PC-3 (cell line): ENCODE measurements around the gene MRPL51. TPM values are rescaled to one million over a fixed set of nuclear protein-coding genes. Genes with fewer than 3 reads are reported as not detected.

ENCODE experiments used
- ATAC-seq: fragments of 200-7000 bp; cut with Tn5 transposase; 2 replicates; pipeline ENCODE4 v1.9.1; 2020; ENCODE audit warnings: mild to moderate bottlenecking, moderate library complexity
- BruUV-seq: library from RNA; stranded (reverse); fragments of 400-500 nt; replicated peaks from 2 replicates; lab custom pipeline; 2021; lab: Mats Ljungman, UMichigan
- CTCF ChIA-PET: fragments of 300-600 bp; sonication (Branson Sonifier 250); formaldehyde crosslinking; loops from one replicate; lab custom pipeline; 2022; ENCODE audit warnings: antibody characterized with exemption; lab: Charles Lee
- POLR2A ChIA-PET: fragments of 300-600 bp; sonication (Branson Sonifier 250); formaldehyde crosslinking; loops from one replicate; lab custom pipeline; 2022; ENCODE audit warnings: antibody characterized with exemption; ENCODE audit not compliant: unreplicated experiment; lab: Charles Lee
- DNase-seq: peaks from one replicate; pipeline ENCODE4 v3.0.0-alpha.2; 2015
- H2AFZ ChIP-seq: fragments of 300-600 bp; sonication (generic); 2 replicates; pipeline ENCODE4 v1.6.0; 2016; ENCODE audit warnings: antibody characterized with exemption, low read length
- H3F3A ChIP-seq: fragments of 300-600 bp; sonication (generic); one replicate; pipeline ENCODE4 v1.6.0; 2017; ENCODE audit warnings: antibody characterized with exemption, low read length, control low read depth, mild to moderate bottlenecking; ENCODE audit not compliant: unreplicated experiment
- H3K27ac ChIP-seq: fragments of 300-600 bp; sonication (generic); 2 replicates; pipeline ENCODE4 v1.5.1; 2016; ENCODE audit warnings: mild to moderate bottlenecking, low read length
- H3K27me3 ChIP-seq: fragments of 300-600 bp; sonication (generic); 2 replicates; pipeline ENCODE4 v1.6.1; 2016; ENCODE audit warnings: low read length, mixed read lengths
- H3K36me3 ChIP-seq: fragments of 300-600 bp; sonication (generic); 2 replicates; pipeline ENCODE4 v1.6.1; 2016; ENCODE audit warnings: low read depth, mixed run types, low read length, mixed read lengths
- H3K4me1 ChIP-seq: fragments of 300-600 bp; sonication (generic); 2 replicates; pipeline ENCODE4 v1.5.1; 2016; ENCODE audit warnings: low read length; ENCODE audit not compliant: insufficient read depth
- H3K4me2 ChIP-seq: fragments of 300-600 bp; sonication (generic); 2 replicates; pipeline ENCODE4 v1.6.0; 2016; ENCODE audit warnings: low read length
- H3K4me3 ChIP-seq: fragments of 300-600 bp; sonication (generic); 2 replicates; pipeline ENCODE4 v1.5.1; 2016; ENCODE audit warnings: mild to moderate bottlenecking, low read length, mixed read lengths
- H3K79me2 ChIP-seq: fragments of 300-600 bp; sonication (generic); 2 replicates; pipeline ENCODE4 v1.6.1; 2017; ENCODE audit warnings: low read length, mixed read lengths
- H3K9ac ChIP-seq: fragments of 300-600 bp; sonication (generic); 2 replicates; pipeline ENCODE4 v1.6.0; 2016; ENCODE audit warnings: mild to moderate bottlenecking, low read length
- H3K9me2 ChIP-seq: fragments of 300-600 bp; sonication (generic); replicated peaks from 2 replicates; pipeline ENCODE4 v1.6.1; 2016; ENCODE audit warnings: mixed run types, low read length, mixed read lengths
- H3K9me3 ChIP-seq: fragments of 300-600 bp; sonication (generic); 2 replicates; pipeline ENCODE4 v1.6.1; 2016; ENCODE audit warnings: low read length, mixed read lengths
- H4K20me1 ChIP-seq: fragments of 300-600 bp; sonication (generic); 2 replicates; pipeline ENCODE4 v1.6.1; 2016; ENCODE audit warnings: low read length, mixed read lengths
- EZH2 ChIP-seq: fragments of 300-600 bp; sonication (generic); IDR thresholded peaks from one replicate; pipeline ENCODE4 v1.6.1; 2017; ENCODE audit warnings: antibody characterized with exemption, mild to moderate bottlenecking, low read length; ENCODE audit not compliant: unreplicated experiment
- EZH2phosphoT487 ChIP-seq: fragments of 300-600 bp; sonication (generic); IDR thresholded peaks from 2 replicates; pipeline ENCODE4 v1.6.1; 2018; ENCODE audit warnings: mild to moderate bottlenecking, antibody characterized with exemption, low read length, borderline replicate concordance
- intact Hi-C: fragments of 100-400 bp; cut with micrococcal nuclease; formaldehyde crosslinking; loops from 2 replicates; pipeline ENCODE4 v1.9.0; 2023
- total RNA-seq: library from RNA; depleted of rRNA; stranded (reverse); fragments of >200 nt; gene quantifications from 2 replicates; pipeline ENCODE4 v1.2.3, GENCODE V29; 2014
- TF ChIP-seq, protein P1 (sequence below): fragments of 300-600 bp; sonication (generic); conservative IDR thresholded peaks from 2 replicates; pipeline ENCODE4 v1.5.1; 2017; ENCODE audit warnings: antibody characterized with exemption, low read depth, mild to moderate bottlenecking, low read length

MRPL51 gene
- total RNA-seq, 1 experiment from 2014 or later, result 157 TPM

DNA sequence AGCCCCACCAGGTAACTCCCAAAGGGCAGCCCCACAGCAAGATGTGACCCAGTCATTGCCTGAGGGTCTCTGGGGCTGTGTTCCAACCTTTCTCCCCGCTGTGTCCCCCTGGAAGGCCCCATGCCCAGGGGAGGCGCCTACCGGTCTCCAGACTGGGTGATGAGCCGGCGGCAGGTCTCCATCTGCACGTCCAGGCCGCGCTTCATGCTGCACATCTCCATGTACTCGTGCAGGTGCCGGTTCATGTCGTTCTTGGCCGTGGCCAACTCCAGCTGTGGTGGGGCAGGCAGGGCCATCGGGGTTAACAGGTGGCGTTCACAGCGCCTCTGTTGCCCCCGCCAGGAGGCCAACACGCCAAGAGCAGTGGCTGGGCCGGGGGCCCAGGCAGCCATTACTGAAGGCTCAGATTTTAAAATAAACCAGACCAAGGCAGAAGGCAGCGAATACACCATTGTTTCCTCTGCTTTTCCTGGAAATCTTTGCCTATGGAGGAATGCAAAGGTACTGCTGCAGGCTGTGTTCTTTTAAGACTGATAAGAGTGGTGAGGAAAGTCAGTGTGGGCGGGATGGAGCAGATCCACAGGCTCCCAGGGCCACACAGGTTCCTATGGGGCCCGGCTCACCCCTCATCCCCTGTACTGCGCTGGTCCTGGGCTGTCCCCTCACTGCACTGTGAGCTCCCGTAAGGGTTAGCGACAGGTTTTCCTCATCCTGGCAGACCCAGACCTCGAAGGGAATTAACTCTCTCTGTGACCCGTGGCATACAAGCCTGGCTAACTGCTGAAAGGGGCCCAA lies 48.5 kb upstream of the MRPL51 start:
- no TSS peak for BruUV-seq
- H3K4me1 ChIP-seq, result peaks cover 15% of the 10 kb centered on the region
- POLR2A ChIA-PET, result interaction anchor here (0.6 kb wide), 1 partner anchor 49 kb away, joined by 6 read pairs; the partner anchor contains the start of gene MRPL51
- no peak overlapping the region for H3K27ac ChIP-seq
- no peak overlapping the region for H2AFZ ChIP-seq
- H3K4me2 ChIP-seq, result no peak overlapping the region
- CTCF ChIA-PET, result interaction anchor here (0.6 kb wide), 1 partner anchor 10 kb away, joined by 3 read pairs; no protein-coding TSS in a partner anchor
- H3F3A ChIP-seq, result peaks cover 14% of the 10 kb centered on the region
- TF ChIP-seq, protein P1, sequence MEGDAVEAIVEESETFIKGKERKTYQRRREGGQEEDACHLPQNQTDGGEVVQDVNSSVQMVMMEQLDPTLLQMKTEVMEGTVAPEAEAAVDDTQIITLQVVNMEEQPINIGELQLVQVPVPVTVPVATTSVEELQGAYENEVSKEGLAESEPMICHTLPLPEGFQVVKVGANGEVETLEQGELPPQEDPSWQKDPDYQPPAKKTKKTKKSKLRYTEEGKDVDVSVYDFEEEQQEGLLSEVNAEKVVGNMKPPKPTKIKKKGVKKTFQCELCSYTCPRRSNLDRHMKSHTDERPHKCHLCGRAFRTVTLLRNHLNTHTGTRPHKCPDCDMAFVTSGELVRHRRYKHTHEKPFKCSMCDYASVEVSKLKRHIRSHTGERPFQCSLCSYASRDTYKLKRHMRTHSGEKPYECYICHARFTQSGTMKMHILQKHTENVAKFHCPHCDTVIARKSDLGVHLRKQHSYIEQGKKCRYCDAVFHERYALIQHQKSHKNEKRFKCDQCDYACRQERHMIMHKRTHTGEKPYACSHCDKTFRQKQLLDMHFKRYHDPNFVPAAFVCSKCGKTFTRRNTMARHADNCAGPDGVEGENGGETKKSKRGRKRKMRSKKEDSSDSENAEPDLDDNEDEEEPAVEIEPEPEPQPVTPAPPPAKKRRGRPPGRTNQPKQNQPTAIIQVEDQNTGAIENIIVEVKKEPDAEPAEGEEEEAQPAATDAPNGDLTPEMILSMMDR, result no peak
- TF ChIP-seq EZH2, result no peak
- no peak for TF ChIP-seq EZH2phosphoT487
- H3K36me3 ChIP-seq, result peaks cover 13% of the 10 kb centered on the region
- H4K20me1 ChIP-seq, result peaks cover 23% of the 10 kb centered on the region
- H3K9ac ChIP-seq, result no peak overlapping the region
- no peaks in the 10 kb centered on the region for H3K9me2 ChIP-seq
- intact Hi-C loops, result no loop called here
- ATAC-seq, result no peak
- no peak overlapping the region for H3K4me3 ChIP-seq
- peaks cover 10% of the 10 kb centered on the region for H3K79me2 ChIP-seq
- DNase-seq, result no peak
- H3K27me3 ChIP-seq, result no peaks in the 10 kb centered on the region
- H3K9me3 ChIP-seq, result no peaks in the 10 kb centered on the region

DNA sequence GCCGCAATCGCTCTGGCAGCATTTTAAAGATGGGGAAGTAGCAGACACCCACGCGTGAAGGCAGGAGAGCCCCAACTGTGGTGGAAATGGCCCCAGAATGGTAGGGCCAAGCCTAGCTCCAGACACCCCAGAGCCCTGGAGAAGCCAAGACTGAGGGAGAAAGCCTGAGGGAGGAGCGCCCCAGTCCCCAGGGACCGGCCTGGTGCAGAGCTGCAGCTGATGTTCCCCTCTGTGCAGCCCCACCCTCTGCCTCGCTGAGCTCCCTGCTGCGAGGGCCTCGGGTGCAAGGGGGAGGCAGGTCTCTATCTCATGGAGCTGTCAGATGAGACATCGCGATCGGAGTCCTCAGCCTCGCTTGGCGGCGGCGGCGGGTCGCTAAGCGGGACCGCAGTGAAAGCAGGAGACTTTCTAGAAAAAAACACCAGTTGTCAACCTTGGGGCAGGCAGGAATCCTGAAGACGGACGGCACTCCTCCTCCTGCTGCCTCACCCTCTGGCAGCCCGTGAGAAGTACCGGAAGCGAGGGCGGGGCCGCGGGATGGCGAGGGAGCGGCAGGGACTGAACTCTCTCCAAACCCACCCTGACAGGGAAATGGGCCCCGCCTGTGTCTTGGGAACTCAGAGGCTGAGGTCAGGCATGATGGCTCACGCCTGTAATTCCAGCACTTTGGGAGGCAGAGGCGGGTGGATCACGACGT lies 47.3 kb upstream of the MRPL51 start:
- POLR2A ChIA-PET, result no interaction called here
- intact Hi-C loops, result no loop called here
- peak overlapping the region; percentile 36 for H3K4me3 ChIP-seq

More for the DNA sequence above, 47.3 kb upstream of the MRPL51 start:
- ATAC-seq (peak; percentile 59), DNase-seq (peak; percentile 77)
- Histone ChIP-seq H3K27ac (peak overlapping the region; percentile 14), H3K79me2 (peaks cover 22% of the 10 kb centered on the region), H4K20me1 (peaks cover 36% of the 10 kb centered on the region), H3K4me1 (peaks cover 22% of the 10 kb centered on the region), H3K36me3 (peaks cover 25% of the 10 kb centered on the region), H2AFZ (peak overlapping the region; percentile 5; the same call in 1 of the 2 replicates), H3F3A (peaks cover 22% of the 10 kb centered on the region), H3K9ac (no peak overlapping the region), H3K27me3 (no peaks in the 10 kb centered on the region), H3K9me2 (no peaks in the 10 kb centered on the region), H3K9me3 (no peaks in the 10 kb centered on the region), H3K4me2 (peak overlapping the region; percentile 73)
- no peak for TF ChIP-seq EZH2
- TF ChIP-seq, protein P1, result no peak
- no peak for TF ChIP-seq EZH2phosphoT487
- CTCF ChIA-PET, result interaction anchor here (0.6 to 1.5 kb wide), 4 partner anchors 12 to 246 kb away, joined by 3 to 8 read pairs (median 6); no protein-coding TSS in a partner anchor
- no TSS peak for BruUV-seq
